ENCODE results near the gene IMP4. TPM values are rescaled to one million over a fixed set of nuclear protein-coding genes. Genes with fewer than 3 reads are reported as not detected.
A peak's percentile ranks its signal among the peaks of the same experiment; 100 is the strongest.

The IMP4 gene
- total RNA-seq, 1 donor from 2014 or later = 43.0 TPM

DNA sequence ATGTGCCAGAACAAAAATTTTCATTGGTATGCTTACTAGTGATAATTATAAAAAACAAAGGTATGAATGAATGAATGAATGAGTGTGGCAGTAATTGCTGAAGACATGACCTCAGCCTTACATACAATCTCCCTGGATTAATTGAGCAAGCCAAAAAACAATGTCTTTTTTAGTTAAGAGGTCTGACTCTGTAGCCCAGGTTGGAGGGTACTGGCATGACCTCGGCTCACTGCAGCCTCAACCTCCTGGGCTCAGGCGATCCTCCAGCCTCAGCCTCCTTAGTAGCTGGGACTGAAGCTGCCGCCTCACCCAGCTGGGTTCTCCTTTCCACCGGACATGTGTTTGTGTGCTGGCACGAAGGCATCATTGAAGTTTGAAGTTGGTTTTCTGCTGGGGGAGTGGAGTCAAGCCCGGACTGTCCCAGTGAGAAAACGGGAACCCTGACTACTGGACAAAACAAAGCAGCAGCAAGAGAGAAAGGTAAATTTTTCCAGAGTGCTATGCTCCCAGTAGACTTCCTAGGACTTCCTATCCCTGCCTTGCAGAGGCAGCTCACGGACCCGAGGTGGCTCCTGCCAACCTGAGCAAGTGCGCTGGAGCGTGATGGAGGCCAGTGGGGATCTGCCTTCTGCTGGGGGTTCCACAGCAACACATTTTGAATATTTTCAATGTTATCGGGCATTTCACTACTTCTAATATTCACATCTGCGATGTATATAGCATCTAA lies 6.4 kb upstream of the IMP4 start:
- no peak for DNase-seq (ENCODE audit: low spot score, unreplicated experiment)
- Mint-ChIP-seq H3K9me3 (ENCODE audit: low read depth) (no peaks in the 10 kb centered on the region), H3K36me3 (ENCODE audit: insufficient read depth) (peaks cover 15% of the 10 kb centered on the region), H3K4me3 (ENCODE audit: low read depth) (peak overlapping the region; percentile 81), H3K27me3 (peaks cover 26% of the 10 kb centered on the region), H3K27ac (peak overlapping the region; percentile 100), H3K4me1 (ENCODE audit: low read depth) (peaks cover 13% of the 10 kb centered on the region)
- TF ChIP-seq, protein P1, sequence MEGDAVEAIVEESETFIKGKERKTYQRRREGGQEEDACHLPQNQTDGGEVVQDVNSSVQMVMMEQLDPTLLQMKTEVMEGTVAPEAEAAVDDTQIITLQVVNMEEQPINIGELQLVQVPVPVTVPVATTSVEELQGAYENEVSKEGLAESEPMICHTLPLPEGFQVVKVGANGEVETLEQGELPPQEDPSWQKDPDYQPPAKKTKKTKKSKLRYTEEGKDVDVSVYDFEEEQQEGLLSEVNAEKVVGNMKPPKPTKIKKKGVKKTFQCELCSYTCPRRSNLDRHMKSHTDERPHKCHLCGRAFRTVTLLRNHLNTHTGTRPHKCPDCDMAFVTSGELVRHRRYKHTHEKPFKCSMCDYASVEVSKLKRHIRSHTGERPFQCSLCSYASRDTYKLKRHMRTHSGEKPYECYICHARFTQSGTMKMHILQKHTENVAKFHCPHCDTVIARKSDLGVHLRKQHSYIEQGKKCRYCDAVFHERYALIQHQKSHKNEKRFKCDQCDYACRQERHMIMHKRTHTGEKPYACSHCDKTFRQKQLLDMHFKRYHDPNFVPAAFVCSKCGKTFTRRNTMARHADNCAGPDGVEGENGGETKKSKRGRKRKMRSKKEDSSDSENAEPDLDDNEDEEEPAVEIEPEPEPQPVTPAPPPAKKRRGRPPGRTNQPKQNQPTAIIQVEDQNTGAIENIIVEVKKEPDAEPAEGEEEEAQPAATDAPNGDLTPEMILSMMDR (IDR thresholded peaks at IDR 0.05; ENCODE audit: unreplicated experiment) = no peak

DNA sequence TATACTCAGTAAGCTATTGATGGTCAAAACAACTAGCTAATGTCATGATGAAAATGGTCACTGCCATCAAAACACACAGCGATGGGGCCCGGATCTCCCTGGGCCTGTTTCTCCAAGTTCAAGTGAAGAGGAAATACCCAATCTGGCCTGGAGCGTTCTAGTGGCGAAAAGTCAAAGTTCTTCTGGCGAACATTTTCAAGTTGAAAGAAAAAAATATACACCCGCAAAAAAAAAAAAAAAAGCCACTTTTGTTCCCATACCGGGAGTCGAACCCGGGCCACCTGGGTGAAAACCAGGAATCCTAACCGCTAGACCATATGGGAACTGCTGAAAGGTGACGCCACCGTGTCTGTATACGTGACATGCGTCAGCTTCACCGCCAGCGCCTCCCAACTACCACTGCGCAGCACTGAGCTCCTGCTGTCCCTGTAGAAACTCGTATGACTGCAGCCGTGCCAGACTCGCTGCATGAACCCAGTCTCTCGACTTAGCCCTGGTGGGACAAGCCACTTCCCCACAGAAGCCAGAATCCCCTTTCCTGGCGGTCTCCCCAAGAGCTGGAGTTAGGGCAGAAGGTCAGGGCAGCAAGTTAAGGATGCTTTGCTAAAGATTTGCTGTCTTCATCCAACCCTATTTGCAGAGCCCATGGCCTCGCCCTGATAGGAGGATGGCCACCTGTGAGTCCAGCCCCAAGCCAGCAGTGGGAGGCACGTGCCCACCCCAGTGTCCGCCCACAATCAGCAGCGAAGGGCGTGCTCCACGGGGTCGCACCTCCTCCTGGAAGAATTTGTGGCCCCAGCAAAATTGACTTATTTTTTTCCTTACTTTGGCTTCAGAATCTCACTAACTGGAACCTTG lies 5.6 kb upstream of the IMP4 start:
- H3K27me3 Mint-ChIP-seq = peaks cover 20% of the 10 kb centered on the region
- H3K36me3 Mint-ChIP-seq (ENCODE audit: insufficient read depth) = peaks cover 17% of the 10 kb centered on the region
- peak overlapping the region; percentile 81 for H3K4me3 Mint-ChIP-seq (ENCODE audit: low read depth)
- peak; percentile 91 for DNase-seq (ENCODE audit: low spot score, unreplicated experiment)
- H3K27ac Mint-ChIP-seq = peak overlapping the region; percentile 100
- H3K9me3 Mint-ChIP-seq (ENCODE audit: low read depth) = no peaks in the 10 kb centered on the region
- H3K4me1 Mint-ChIP-seq (ENCODE audit: low read depth) = peaks cover 16% of the 10 kb centered on the region
- TF ChIP-seq, protein P1 (IDR thresholded peaks at IDR 0.05; ENCODE audit: unreplicated experiment) = no peak

DNA sequence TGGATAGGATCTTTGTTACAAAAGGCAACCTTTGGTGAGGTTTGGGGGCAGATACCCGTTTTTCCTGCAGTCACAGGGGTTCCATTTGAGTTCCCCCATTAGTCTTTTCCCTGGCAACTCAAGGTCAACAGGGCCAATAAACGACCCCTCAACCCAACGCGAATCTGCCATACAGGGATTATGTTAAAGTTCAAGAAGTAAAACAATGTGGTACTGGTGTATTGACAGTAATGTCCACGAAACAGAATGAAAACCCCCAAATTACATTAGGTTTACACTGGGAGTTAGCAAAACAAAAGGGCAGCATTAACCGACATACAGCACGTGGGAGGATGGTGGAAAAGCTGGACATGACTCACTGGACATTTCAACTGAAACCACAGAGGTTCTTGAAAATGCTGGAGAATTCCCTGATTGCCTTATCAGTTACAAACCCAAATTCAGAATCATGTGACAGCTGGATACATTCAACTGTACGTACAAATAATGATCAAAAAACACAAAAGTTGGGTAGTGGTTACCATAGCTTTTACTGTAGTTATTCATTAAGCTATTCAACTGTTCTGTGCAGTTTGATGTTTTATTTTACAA lies 4.9 kb upstream of the IMP4 start:
- peak overlapping the region; percentile 100 for H3K27ac Mint-ChIP-seq
- DNase-seq (ENCODE audit: low spot score, unreplicated experiment) = no peak
- peaks cover 18% of the 10 kb centered on the region for H3K4me1 Mint-ChIP-seq (ENCODE audit: low read depth)
- TF ChIP-seq, protein P1 (IDR thresholded peaks at IDR 0.05; ENCODE audit: unreplicated experiment) = no peak
- no peaks in the 10 kb centered on the region for H3K9me3 Mint-ChIP-seq (ENCODE audit: low read depth)
- peak overlapping the region; percentile 81 for H3K4me3 Mint-ChIP-seq (ENCODE audit: low read depth)
- H3K36me3 Mint-ChIP-seq (ENCODE audit: insufficient read depth) = peaks cover 17% of the 10 kb centered on the region
- peaks cover 14% of the 10 kb centered on the region for H3K27me3 Mint-ChIP-seq

DNA sequence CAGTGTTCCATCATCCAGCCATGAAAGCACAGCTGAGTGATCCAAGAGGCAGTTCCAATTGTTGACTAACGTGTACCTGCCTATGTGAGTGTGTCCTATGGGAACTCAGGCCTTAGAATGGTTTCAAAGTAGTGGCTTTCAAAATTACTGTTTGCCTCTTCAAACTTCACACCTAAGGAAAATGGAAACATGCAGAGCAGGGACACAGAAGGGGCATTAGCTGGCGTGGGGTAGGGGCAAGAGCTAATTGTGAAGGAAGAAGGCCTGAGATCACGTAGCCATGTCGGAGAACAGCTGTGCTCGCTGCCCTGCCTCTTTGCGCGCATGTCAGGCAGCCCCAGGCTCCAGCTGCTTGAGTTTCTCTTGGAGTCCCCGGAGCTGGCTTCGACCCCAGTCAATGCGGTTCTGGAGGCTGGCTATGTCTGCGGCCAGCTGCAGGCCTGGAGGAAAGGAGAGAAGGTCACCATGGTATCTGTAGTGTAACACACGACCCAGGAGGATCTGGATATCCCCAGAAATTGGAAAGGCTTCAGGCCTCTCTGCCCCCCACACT lies 3.8 kb upstream of the IMP4 start:
- H3K9me3 Mint-ChIP-seq (ENCODE audit: low read depth) = no peaks in the 10 kb centered on the region
- peaks cover 17% of the 10 kb centered on the region for H3K36me3 Mint-ChIP-seq (ENCODE audit: insufficient read depth)
- peaks cover 10% of the 10 kb centered on the region for H3K27me3 Mint-ChIP-seq
- H3K4me1 Mint-ChIP-seq (ENCODE audit: low read depth) = peaks cover 20% of the 10 kb centered on the region
- H3K27ac Mint-ChIP-seq = no peak overlapping the region
- H3K4me3 Mint-ChIP-seq (ENCODE audit: low read depth) = no peak overlapping the region
- no peak for DNase-seq (ENCODE audit: low spot score, unreplicated experiment)
- TF ChIP-seq, protein P1 (IDR thresholded peaks at IDR 0.05; ENCODE audit: unreplicated experiment) = no peak
